Endodermal cell (in vitro differentiated cells): ENCODE measurements around the gene MAN2B1. TPM values are rescaled to one million over a fixed set of nuclear protein-coding genes. Genes with fewer than 3 reads are reported as not detected.

ENCODE experiments used
- DNase-seq: peaks from one replicate; pipeline ENCODE4 v3.0.0-alpha.2; 2017
- H3K27ac ChIP-seq: 2 replicates; pipeline ENCODE4 v1.5.1; 2013; ENCODE audit warnings: mild to moderate bottlenecking, low read depth, low read length, moderate library complexity
- H3K27me3 ChIP-seq: 2 replicates; pipeline ENCODE4 v1.6.1; 2013; ENCODE audit warnings: mild to moderate bottlenecking, low read length, moderate library complexity; ENCODE audit not compliant: insufficient read depth, control insufficient read depth, poor library complexity, severe bottlenecking
- H3K36me3 ChIP-seq: 2 replicates; pipeline ENCODE4 v1.7.0; 2013; ENCODE audit warnings: mild to moderate bottlenecking, low read length, moderate library complexity; ENCODE audit not compliant: control insufficient read depth, insufficient read depth
- H3K4me1 ChIP-seq: one replicate; pipeline ENCODE4 v1.7.0; 2013; ENCODE audit warnings: low read length; ENCODE audit not compliant: control insufficient read depth, insufficient read depth
- H3K4me3 ChIP-seq: 2 replicates; pipeline ENCODE4 v1.5.1; 2013; ENCODE audit warnings: mild to moderate bottlenecking, low read length, moderate library complexity
- H3K9ac ChIP-seq: 2 replicates; pipeline ENCODE4 v1.6.1; 2013; ENCODE audit warnings: mild to moderate bottlenecking, low read length, moderate library complexity; ENCODE audit not compliant: poor library complexity, severe bottlenecking; ENCODE audit errors: extremely low read depth
- H3K9me3 ChIP-seq: 2 replicates; pipeline ENCODE4 v1.6.1; 2013; ENCODE audit warnings: mild to moderate bottlenecking, low read length, moderate library complexity; ENCODE audit not compliant: control insufficient read depth
- H3K27ac Mint-ChIP-seq: 2 replicates; pipeline ENCODE4 v1.8.0; 2020; ENCODE audit warnings: mixed read lengths
- H3K27me3 Mint-ChIP-seq: 2 replicates; pipeline ENCODE4 v1.8.0; 2021; ENCODE audit warnings: mild to moderate bottlenecking, mixed read lengths; ENCODE audit not compliant: insufficient read depth
- H3K36me3 Mint-ChIP-seq: 2 replicates; pipeline ENCODE4 v1.8.0; 2020; ENCODE audit warnings: low read depth, mixed read lengths
- H3K4me1 Mint-ChIP-seq: 2 replicates; pipeline ENCODE4 v1.8.0; 2020; ENCODE audit warnings: mixed read lengths
- H3K4me3 Mint-ChIP-seq: 2 replicates; pipeline ENCODE4 v1.8.0; 2020; ENCODE audit warnings: mild to moderate bottlenecking, moderate library complexity, mixed read lengths
- H3K9me3 Mint-ChIP-seq: 2 replicates; pipeline ENCODE4 v1.8.0; 2020; ENCODE audit warnings: mild to moderate bottlenecking, mixed read lengths
- WGBS, 2 experiments: methylation state at CpG; one replicate each; pipeline versions ENCODE4 v1.1.5 to v1.1.7; 2013; ENCODE audit warnings: missing lambda C conversion rate in 2 of 2, mixed read lengths in 1 of 2; ENCODE audit not compliant: insufficient coverage in 1 of 2, insufficient read length in 1 of 2; 5-methylcytosine and 5-hydroxymethylcytosine counted together
- total RNA-seq, 2 donors: library from RNA; stranded (reverse); fragmentation: NEBNext Ultra II Directional in 1 of 2; extraction: Animal tissue kit (Norgen Biotek cat#: 25700) in 1 of 2; gene quantifications; 2 replicates in 1 of 2; 3 replicates in 1 of 2; pipeline ENCODE4 v1.2.1, GENCODE V29; 2021
- TF ChIP-seq, protein P1 (sequence below): fragments of 200-600 bp; sonication (generic); conservative IDR thresholded peaks from 2 replicates; pipeline ENCODE4 v1.5.0; 2021; ENCODE audit warnings: antibody characterized with exemption, mild to moderate bottlenecking

The MAN2B1 gene
- total RNA-seq, 2 donors from 2014 or later = 101 to 113 TPM

DNA sequence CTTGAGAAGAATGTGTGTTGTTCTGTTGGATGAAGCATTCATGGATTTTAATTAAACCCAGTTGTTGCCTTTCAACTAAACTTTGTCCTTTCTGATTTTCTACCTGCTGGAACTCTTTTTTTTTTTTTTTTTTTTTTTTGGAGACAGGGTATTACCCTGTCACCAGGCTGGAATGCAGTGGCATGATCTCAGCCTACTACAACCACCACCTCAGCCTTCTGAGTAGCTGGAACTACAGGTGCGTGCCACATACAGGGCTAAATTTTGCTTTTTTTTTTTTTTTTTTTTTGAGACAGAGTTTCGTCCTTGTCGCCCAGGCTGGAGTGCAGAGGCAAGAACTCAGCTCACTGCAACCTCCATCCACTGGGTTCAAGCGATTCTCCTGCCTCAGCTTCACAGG lies 48.9 kb downstream of the MAN2B1 start:
- Histone ChIP-seq H3K9ac (no peak overlapping the region), H3K9me3 (peaks cover 18% of the 10 kb centered on the region), H3K4me3 (no peak overlapping the region), H3K4me1 (peaks cover 4% of the 10 kb centered on the region), H3K27ac (no peak overlapping the region), H3K36me3 (peaks cover 56% of the 10 kb centered on the region), H3K27me3 (no peaks in the 10 kb centered on the region)
- H3K36me3 Mint-ChIP-seq = peaks cover 63% of the 10 kb centered on the region
- H3K4me1 Mint-ChIP-seq = no peaks in the 10 kb centered on the region
- peaks cover 36% of the 10 kb centered on the region for H3K9me3 Mint-ChIP-seq
- TF ChIP-seq, protein P1, sequence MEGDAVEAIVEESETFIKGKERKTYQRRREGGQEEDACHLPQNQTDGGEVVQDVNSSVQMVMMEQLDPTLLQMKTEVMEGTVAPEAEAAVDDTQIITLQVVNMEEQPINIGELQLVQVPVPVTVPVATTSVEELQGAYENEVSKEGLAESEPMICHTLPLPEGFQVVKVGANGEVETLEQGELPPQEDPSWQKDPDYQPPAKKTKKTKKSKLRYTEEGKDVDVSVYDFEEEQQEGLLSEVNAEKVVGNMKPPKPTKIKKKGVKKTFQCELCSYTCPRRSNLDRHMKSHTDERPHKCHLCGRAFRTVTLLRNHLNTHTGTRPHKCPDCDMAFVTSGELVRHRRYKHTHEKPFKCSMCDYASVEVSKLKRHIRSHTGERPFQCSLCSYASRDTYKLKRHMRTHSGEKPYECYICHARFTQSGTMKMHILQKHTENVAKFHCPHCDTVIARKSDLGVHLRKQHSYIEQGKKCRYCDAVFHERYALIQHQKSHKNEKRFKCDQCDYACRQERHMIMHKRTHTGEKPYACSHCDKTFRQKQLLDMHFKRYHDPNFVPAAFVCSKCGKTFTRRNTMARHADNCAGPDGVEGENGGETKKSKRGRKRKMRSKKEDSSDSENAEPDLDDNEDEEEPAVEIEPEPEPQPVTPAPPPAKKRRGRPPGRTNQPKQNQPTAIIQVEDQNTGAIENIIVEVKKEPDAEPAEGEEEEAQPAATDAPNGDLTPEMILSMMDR = no peak
- WGBS, 2 experiments = 90 to 95% methylated on average over 3 to 4 of the region's 4 CpGs
- H3K4me3 Mint-ChIP-seq = no peak overlapping the region
- no peaks in the 10 kb centered on the region for H3K27me3 Mint-ChIP-seq
- H3K27ac Mint-ChIP-seq = no peak overlapping the region
- DNase-seq = no peak

DNA sequence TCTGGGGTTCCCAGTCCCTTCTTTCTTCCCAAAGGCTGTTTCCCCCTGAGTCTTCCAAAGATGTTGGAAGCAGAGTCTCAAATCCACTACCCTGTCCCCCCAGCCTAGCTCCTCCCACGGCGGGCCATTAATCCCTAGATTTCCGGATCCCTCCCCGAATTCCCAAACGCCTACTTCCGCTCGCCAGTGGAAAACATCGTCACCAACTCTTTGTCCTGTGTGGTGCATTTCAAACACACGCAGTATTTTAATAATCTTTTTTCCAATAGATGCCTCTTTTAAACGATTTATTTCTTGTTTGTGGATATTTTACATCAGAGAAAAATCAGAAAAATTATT lies 55.2 kb downstream of the MAN2B1 start:
- H3K4me1 ChIP-seq = no peaks in the 10 kb centered on the region
- Mint-ChIP-seq H3K9me3 (peaks cover 2% of the 10 kb centered on the region), H3K27ac (peak overlapping the region; percentile 100), H3K36me3 (peaks cover 40% of the 10 kb centered on the region), H3K4me3 (peak overlapping the region; percentile 98), H3K4me1 (peaks cover 2% of the 10 kb centered on the region), H3K27me3 (no peaks in the 10 kb centered on the region)
- H3K9me3 ChIP-seq = no peaks in the 10 kb centered on the region
- DNase-seq = peak; percentile 86
- H3K27me3 ChIP-seq = no peaks in the 10 kb centered on the region
- TF ChIP-seq, protein P1 = no peak
- H3K9ac ChIP-seq = peak overlapping the region; percentile 98
- peak overlapping the region; percentile 97 for H3K4me3 ChIP-seq
- 0% methylated on average over 10 of the region's 10 CpGs; no CpG with 5 or more reads in 1 of the 2 experiments for WGBS, 2 experiments
- H3K27ac ChIP-seq = peak overlapping the region; percentile 95
- peaks cover 48% of the 10 kb centered on the region for H3K36me3 ChIP-seq

DNA sequence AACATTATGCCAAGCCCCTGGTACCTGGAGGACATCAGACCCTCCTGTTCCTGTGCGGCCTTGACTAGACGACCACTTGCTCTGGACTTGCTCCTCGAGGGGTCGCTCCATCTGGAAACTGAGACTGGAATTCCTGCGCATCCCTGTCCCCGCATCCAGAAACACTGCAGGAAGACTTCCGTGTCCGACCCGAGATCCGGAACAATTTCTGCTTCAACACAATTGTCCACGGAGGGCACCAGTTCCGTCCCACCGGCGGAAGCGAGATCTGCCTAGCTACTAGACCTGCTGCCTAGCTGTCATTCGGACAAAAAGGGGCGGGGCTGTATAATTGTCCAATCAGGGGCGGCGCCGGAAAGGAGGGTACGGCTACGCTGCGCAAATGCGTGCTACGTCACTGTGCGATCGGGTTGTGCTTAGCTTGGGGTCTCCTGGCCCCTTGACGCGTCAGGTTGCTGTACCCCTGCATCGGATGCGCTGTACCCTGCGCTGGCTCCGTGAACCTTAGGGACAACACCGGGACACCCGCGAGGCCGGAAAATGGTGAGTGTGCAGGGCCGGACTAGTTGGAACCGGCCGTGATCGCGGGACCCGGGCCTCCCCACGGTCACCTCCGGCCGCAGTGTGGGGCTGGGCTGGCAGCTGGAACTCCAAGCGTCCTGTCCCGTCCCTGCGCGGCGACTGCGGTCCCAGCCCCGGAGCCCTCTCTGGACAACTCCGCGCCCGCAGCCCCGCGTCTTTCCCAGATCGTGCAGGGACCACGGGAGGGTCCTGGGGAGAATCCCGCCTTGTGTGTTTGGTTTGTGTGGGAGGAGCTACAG lies 55.8 kb downstream of the MAN2B1 start, which contains the start of the genes ZNF490 and ZNF791:
TSS of gene ZNF490 (minus strand) at position 274 of the 821 bp plus-strand sequence. CDS start at position 141, 133 bp downstream.
TSS of gene ZNF791 (plus strand) at position 381 of the 821 bp plus-strand sequence. CDS start at position 541, 160 bp downstream.
- DNase-seq = peak; percentile 99
- Mint-ChIP-seq H3K4me3 (peak within 1 kb of the TSS; percentile 98), H3K27me3 (no peaks in the 10 kb centered on the region), H3K27ac (peak within 1 kb of the TSS; percentile 100), H3K36me3 (peaks cover 34% of the 10 kb centered on the region), H3K4me1 (peaks cover 2% of the 10 kb centered on the region), H3K9me3 (peaks cover 2% of the 10 kb centered on the region)
- Histone ChIP-seq H3K27ac (peak within 1 kb of the TSS; percentile 95), H3K4me1 (no peaks in the 10 kb centered on the region), H3K4me3 (peak within 1 kb of the TSS; percentile 97), H3K27me3 (no peaks in the 10 kb centered on the region), H3K9ac (peak within 1 kb of the TSS; percentile 98), H3K36me3 (peaks cover 43% of the 10 kb centered on the region), H3K9me3 (no peaks in the 10 kb centered on the region)
- TF ChIP-seq, protein P1 = peak; percentile 59
- 0 to 1% methylated on average over 44 to 60 of the region's 61 CpGs for WGBS, 2 experiments
